RCC 7860 (cell line): ENCODE measurements around the gene ABLIM3.
A peak's percentile ranks its signal among the peaks of the same experiment; 100 is the strongest.

ENCODE experiments used
- DNase-seq: peaks from one replicate; pipeline ENCODE4 v3.0.0-alpha.2; 2015; ENCODE audit warnings: low spot score
- FAIRE-seq: peaks from 2 replicates; lab custom pipeline; 2012; peaks lifted over from hg19 to GRCh38; lab: Jason Lieb, UNC

ABLIM3 gene

DNA sequence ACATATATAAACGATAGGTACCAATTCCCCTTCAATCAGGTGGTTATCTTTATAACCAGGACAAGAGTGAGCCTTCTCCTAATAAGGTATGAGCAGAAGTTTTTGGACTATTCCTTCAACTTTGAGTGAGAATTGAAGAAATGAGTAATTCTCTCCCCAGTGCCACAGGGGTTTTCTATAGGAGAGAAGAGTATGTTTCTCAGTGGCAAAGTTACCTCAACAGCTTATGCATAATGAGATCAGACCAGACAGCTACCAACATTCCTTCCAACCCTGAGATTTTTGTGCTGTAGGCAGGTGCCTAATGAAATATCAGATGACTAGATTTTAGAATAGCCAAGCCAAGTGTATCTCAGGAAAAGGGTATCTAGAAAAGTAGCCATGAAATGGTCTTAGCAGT is 40.9 kb downstream of the ABLIM3 start:
- FAIRE-seq, result no peak

DNA sequence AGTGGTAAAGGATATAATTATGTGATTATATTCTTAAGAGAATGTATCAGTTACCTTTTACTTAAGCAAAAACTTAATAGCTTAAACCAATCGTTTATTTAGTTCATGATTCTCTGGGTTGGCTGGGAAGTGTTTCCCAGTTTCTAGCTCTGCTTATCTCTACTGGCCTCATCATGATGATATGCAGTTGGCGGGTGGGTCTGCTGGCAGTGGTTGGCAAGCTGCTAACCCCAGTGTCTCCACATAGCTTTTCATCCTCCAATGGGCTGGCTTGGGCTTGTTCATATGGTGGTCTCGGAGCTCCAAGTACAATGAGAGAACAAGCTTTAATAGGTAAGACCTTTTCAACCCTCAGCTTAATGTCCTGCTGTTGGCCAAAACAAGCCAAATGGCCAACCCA is 43.8 kb downstream of the ABLIM3 start:
- no peak for DNase-seq
- no peak for FAIRE-seq

More for the DNA sequence above, 40.9 kb downstream of the ABLIM3 start:
- DNase-seq, result no peak

DNA sequence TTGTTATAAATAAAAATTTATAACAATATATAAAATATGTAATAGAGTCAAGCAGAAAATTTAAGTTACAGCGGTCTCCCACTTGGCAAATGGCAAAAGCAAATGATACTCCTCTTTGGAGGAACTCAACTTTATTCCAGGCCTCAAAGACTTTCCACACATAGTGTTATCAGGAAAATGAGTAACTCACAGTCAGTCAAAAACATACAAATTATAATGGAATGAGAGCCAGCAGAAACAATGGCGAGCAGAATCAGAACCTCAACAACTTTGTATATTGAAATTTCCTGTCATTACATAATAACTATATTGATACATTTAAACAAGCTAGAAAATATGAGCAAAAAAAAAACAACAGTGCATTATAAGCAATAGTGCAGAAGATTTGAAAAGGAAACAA is 45.2 kb downstream of the ABLIM3 start:
- FAIRE-seq (peak; percentile 60), DNase-seq (no peak)

DNA sequence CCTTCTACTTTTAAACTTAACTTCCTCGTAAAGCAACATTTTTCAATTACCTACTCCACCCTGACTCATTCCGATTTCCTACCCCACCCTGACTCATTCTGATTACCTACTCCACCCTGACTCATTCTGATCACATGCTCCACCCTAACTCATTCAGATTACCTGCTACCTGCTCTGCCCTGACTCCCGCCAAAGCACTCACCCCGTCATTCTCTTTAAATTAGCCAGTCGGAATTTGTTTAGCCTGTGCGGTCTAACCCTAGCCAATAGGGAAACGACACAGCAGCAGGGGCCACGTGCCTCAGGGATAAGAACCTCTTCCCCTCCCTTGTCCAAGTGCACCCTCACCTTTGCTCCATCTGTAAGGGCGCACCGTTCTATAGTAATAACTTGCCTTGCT is 46.3 kb downstream of the ABLIM3 start:
- FAIRE-seq (peak; percentile 87), DNase-seq (peak; percentile 64)

DNA sequence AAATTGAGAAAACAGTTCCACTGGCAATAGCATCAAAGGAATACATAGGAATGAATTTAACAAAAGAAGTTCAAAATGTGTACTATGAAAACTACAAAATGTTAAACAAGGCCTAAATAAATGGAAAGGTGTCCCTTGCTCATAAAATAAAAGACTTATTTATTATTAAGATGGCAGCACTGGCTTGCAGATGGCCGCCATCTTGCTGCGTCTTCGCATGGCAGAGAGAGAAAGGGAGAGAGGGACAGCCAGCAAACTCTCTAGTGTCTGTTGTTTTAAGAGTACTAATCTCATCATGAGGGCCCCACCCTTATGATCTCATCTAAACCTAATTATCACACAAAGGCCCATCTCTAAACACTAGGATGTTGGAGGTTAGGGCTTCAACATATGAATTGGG is 47.1 kb downstream of the ABLIM3 start:
- DNase-seq (no peak), FAIRE-seq (no peak)

DNA sequence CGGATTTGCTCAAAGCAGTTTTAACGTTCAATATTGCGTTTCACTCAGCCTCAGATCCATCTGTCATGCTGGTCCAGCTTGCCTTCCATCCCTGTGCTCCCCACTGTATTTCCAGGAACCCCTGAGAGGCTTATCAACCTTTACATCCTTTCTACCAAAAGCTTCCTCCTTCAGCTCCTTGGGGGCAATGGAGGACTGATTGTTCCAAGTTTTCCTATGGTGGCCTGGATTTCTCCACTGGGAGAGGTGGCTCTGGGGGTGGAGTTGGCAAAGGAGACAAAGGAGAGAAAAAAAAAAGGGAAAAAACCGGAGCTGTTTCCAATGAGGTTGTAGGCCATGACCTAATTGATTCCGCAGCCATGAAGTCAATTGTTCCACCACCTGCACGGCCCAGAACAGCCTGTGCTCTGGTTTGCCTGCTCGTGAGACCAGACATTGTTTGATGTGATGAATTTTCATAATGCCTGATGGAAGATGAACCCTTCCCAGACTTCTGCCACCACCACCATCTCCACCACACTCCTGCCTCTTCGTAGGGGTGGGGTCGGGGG is 54.1 kb downstream of the ABLIM3 start:
- DNase-seq (no peak), FAIRE-seq (no peak)

DNA sequence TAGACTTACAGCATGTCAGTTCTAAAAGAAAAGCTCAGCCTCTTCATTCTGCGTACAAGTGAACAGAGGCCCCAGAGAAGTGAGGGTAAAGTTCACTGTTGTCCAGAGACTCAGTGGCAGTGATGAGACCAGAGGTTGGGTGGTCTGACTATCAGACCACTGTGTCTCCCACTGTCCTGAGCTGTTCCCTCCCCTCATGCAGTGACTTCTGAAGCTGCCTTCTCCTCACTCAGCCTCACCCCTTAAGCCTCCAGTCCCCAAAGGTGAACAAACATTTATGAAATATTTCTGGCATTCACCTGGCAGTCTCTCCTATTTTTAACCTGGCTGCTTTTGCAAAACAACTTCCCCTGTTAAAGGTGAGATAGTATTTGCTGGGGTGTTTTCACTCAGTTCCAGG is 54.7 kb downstream of the ABLIM3 start:
- DNase-seq, result no peak

DNA sequence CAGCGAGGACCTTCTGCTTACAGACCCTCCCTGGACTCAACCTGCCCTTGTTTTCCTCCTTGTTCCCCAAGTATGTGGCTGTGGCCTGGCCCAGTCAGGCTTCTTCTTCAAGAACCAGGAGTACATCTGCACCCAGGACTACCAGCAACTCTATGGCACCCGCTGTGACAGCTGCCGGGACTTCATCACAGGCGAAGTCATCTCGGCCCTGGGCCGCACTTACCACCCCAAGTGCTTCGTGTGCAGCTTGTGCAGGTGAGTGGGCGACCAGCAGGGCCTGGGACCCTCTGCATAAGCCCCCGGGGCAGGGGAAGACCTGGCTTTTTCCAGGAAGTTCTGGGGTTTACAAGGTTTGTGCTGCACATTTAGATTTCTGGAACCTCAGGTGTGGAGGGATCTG is 56.9 kb downstream of the ABLIM3 start:
- DNase-seq, result no peak
- FAIRE-seq, result no peak

More for the DNA sequence above, 54.7 kb downstream of the ABLIM3 start:
- FAIRE-seq, result no peak

DNA sequence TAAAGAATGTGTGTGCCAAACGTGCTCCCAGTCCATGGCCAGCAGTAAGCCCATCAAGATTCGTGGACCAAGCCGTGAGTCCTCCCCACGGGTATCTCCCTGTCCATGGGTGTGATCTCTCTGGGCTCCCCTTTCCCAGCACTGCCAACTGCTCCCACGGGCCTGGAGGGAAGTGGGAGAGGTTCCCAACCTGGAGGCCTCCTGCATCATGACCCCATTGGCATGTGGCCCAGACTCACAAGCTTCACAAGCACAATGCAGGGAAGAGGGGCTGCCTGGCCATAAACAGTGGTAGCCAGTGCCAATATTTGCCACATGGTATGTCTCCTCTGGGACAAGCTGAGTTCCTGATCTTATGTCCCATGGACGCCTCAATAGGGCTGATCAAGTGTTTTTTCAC is 59.1 kb downstream of the ABLIM3 start:
- DNase-seq (no peak), FAIRE-seq (no peak)

DNA sequence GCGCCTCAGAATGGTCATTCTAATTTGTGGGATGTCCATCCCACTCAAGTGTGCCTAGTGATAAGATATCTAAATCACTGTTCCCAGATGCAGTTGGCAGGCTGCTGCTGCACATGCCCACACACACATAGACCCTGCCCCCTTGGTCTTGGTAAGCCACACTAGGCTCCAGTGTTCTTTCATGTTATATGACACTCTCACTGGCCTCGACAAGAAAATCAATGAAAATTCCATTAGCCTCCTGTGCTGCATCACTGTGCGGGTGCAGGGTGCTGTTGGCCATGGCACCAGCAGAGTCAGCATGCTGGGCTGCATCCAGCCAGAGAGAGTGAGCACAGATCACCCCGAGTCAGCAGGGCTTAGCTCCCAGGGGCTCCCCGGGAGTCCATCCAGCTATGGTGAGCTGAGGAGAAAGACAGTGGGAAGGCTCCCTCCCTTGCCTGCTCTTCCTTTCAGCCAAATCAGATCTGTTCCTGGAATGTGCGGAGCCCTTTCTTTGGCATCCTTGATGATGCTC is 59.9 kb downstream of the ABLIM3 start:
- no peak for FAIRE-seq

DNA sequence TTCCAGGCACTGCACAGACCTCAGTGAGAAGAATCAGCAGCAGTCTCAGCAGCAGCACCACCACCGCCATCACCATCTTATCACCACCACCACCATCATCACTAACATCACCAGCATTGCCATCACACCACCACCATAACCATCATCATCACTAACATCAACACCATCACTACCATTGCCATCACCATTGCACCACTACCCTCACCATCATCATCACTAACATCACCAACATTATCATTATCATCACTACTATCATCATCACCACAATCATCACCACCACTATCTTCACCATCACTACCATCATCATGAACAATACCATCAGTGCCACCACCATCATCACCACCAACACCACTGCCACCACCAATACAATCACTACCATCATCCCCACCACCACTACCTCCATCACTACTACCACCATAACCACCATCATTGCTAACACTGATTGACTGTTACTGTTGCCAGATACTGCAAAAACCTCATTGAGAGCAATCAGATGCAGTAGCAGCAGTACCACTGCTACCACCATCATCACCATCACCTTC is 61.7 kb downstream of the ABLIM3 start:
- FAIRE-seq (no peak), DNase-seq (no peak)

More for the DNA sequence above, 59.9 kb downstream of the ABLIM3 start:
- no peak for DNase-seq

DNA sequence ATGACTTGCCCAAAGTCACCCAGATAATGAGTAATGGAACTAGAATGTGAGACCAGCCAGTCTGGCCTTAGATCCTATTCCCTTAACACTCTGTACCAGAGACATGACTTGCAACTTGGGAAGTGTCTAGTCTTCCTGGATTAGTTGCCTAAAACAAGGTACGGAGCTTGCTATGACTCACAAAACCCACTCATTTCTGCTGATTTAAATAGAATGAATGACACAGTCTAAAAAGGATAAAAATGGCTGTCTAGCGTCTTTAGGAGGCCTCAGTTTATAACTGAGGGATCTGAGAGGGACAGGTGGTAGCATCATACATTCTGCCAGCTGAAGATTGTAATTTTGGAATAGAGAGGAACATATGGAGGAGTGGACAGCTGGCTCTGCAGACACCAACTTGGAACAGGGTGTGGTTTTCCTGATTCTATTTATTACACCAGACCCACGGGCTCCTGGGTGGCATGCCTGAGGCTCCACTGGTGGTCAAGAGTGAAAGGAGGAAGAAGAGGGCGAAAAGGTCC is 62.7 kb downstream of the ABLIM3 start:
- FAIRE-seq, result peak; percentile 74

DNA sequence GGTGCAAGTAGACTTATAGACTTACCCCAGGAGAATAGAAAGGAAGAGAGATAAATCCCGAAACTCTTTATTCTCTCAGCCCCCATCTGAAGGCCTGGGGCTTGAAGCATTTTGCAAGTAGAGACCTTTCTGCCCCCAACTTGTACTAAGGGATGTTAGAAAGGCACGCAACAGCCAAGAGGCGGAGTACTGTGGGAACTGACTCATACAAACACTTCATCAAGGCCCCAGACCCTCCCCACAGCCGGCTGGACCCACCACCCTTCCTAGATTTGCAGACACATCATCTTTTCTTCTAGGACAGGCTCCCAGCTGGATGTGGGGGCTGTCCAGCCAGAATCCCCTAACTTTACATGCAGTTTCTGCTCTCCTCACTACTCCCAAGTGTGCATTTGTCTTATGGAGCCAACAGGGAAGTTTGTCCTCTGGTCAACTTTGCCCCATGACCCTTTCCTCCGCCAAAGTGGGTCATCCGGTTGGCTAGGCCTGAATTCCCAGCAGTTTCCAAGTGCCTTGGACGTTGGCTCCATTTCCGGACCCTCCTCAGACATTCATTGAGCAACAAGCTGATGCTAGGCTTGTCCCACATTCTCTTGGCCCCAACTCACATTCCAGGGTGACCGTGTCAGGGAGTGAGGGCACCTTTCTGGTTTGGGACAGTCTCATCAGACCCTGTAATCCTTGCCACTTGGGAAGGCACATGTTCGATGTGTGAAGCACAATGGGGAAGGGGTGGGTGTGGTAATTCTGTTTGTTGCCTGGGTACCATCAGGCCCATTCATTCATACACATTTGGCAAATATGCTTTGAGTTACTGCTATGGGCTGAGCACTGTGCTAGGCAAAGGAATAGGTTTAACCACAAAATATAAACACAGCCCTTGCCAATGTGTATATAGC is 64.6 kb downstream of the ABLIM3 start:
- FAIRE-seq (no peak), DNase-seq (no peak)

More for the DNA sequence above, 62.7 kb downstream of the ABLIM3 start:
- DNase-seq, result peak; percentile 77

DNA sequence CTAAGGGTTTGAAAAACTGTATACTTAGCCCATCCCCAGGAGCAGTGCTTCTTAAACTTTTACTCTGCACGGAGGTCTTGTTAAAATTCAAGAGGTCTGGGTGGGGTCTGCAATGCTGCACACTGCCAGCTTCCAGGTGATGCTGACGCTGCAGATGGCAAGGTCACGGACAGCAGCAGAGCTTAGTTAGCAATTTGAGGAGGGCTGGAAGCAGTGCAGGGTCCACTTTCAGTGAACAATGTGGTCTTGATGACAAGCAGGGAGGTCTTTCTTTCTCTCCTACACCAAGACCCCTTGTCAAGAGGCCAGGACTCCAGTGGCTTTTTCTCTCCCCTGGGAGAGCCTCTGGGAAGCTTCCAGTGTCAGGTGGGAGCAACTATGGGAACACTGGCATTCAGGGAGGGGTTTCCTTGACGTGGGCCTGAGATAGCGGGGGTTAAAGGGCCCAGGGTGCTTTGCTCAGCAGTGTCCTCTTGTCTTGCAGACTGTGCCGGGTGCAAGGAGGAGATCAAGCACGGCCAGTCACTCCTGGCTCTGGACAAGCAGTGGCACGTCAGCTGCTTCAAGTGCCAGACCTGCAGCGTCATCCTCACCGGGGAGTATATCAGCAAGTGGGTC is 65.3 kb downstream of the ABLIM3 start:
- no peak for FAIRE-seq

DNA sequence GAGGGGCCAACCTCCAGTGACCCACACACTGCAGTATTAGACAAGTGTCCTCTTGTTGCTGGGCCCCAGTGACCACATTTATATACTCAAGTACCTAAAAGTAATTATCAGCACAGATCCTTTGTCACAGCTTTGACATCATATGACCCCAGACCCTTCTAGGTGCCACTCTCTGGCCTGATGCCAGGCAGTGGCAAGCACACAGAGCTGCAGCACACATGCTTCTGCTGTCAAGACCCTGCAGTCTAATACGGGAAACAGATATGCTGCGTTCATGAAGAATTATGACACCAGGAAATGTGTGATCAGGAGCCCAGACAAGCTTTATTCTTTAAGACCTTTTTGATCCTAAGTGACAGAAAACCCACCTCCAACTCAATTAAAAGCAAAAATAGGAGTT is 66.5 kb downstream of the ABLIM3 start:
- FAIRE-seq (no peak), DNase-seq (no peak)

More for the DNA sequence above, 65.3 kb downstream of the ABLIM3 start:
- no peak for DNase-seq

DNA sequence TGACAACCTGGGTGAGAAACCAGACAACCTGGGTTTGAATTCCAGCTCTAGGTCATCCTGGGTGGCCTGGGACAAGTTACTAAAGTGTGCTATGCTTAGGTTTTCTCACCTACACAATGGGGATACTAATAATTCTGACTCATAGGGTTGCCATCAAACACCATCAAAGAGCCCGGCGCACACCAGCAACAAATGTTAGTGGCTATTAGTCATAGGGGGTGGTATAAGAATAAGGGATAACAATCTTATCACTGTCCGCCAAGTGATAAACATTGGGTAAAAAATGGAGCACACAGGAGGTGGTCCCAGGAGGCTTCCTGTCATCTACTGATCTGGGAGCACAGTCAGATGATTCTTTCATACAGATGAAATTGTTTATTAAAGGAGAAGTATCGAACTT is 68.9 kb downstream of the ABLIM3 start:
- no peak for FAIRE-seq

DNA sequence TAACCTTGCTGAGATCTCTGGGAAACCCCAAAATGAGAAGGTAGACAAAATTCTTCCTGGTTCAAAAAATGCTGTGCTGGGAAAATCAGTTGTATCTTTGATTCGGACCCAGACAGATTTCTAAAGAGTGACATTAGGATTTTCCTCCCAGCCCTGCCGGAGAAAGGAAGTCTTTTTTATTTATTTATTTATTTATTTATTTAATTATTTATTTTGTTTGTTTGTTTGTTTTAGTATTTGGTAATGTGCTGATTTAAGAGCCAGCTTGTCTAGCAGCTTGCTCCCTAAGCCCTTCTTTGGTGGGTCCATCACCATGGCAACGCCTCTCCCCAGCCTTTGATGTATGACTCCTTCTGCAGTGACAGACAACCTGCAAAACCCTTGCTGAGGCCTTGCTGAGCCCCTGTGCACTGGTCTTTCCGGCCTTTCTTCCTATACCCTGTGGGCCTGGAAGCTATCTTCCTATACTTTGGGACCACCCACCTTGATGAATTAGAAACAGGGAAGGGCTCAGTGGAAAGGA is 69.7 kb downstream of the ABLIM3 start:
- FAIRE-seq (no peak), DNase-seq (no peak)

More for the DNA sequence above, 68.9 kb downstream of the ABLIM3 start:
- no peak for DNase-seq

DNA sequence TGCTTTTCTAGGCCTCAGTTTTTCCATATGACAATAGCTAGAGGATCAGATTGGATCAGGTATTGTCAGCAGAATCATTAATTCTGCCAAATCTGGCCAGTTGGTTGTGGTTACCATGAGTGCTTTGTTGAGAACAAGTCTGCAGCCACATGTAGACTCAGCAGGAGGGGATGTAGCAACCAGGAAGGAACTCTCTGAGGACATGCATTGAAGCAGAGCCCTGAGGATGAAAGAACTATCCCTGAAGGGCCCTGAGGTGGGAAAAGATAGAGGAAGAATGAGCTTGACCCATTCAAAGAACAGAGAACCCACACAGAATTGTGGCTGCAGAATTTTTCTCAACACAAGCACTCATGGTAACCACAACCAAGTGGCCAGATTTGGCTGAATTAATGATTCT is 70.3 kb downstream of the ABLIM3 start:
- no peak for FAIRE-seq
- DNase-seq, result no peak

DNA sequence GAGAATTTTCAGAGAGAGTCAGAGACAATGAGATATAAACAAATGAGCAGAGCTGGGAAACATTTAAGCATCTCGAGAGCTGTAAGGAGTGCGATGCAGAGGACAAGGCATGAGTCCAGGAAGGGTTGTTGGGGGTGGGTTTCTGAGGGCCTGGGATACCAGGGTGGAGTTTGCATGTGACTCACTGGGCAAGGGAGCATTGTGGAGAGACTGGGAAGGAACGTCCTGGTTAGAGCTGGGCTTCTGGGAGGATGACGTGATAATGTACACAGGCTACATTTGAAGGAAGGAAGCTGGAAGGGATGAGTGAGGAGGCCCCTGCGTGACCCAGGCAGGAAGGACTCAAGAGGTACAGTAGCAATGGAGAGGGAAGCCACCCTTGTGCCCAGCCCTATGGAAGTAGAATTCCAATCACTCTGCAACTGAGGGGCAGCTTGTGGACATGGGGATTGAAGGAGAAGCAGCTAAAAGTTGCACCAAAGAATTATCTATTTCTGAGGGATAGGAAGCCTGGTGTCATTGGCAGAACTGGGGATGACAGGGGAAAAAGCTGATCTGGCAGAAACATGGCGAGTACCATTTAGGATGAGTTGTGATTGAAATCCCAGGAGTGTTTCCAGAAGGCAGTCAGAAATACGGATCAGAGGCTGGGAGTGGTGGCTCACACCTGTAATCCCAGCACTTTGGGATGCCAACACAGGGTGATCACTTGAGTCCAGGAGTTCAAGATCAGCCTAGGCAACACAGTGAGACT is 71.1 kb downstream of the ABLIM3 start:
- no peak for FAIRE-seq
- no peak for DNase-seq

DNA sequence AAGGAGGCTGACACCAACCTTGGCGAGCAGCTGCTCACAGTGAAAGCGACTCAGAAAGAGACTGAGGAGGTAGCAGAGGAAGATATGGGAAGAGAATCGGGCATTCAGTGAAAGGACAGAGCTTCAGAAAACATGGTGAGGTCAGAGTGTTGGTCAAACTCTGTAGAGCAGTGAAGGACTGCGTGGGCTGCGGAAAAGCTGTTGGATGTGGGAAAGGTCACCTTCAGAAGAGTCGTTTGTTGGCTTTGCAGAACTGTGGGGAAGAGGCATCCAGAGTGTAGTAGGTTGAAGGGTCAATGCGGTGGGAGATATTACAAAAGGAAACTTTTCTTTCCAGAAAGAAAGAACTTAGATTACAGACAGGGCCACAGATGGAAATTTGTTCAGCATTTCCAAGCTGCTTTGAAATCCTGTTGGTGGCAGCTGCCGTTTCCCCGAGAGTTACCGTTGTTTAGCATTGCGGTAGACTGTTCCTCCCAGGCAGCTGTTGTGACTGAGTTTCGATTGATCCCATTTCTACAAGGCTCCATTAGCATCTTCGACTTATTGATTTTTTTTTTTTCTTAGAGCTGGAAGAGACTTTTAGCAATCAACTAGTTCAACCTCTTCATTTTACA is 72.1 kb downstream of the ABLIM3 start:
- FAIRE-seq (no peak), DNase-seq (no peak)
